ENCODE results near the gene C9orf78. TPM values are rescaled to one million over a fixed set of nuclear protein-coding genes. Genes with fewer than 3 reads are reported as not detected.

C9orf78 gene
- total and polyA plus RNA-seq, 2 experiments from 2014 or later, result 34.4 to 84.6 TPM

DNA sequence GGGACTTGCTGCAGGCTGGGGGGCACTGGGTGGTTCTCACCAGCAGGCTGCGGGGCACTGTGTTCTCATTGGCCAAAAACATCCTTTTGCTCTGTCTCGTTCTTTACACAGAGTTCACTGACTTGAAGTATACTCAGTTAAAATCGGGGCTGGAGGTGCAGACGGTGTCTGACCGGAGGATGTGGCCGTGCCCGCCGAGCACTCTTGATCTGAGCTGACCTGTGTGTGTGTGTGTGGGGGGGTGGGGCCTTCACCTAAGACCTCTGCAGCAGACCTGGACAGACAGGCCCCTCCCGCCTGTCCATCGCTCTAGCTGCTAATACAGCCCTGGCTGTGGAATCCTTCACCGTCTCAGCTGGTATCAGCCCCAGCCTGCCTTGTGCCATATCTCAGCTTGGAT lies 25.0 kb downstream of the C9orf78 start:
- Mint-ChIP-seq H3K4me1 (no peaks in the 10 kb centered on the region; the same call in 2 of the 3 replicates), H3K36me3 (ENCODE audit: low read depth) (peaks cover 64% of the 10 kb centered on the region), H3K27me3 (ENCODE audit: insufficient read depth, low read depth, poor library complexity) (peaks cover 4% of the 10 kb centered on the region), H3K4me3 (no peak overlapping the region), H3K27ac (no peak overlapping the region), H3K9me3 (no peaks in the 10 kb centered on the region)
- no peak for DNase-seq (ENCODE audit: low spot score)
- H3K4me3 ChIP-seq, result no peak overlapping the region
- TF ChIP-seq, protein P1, sequence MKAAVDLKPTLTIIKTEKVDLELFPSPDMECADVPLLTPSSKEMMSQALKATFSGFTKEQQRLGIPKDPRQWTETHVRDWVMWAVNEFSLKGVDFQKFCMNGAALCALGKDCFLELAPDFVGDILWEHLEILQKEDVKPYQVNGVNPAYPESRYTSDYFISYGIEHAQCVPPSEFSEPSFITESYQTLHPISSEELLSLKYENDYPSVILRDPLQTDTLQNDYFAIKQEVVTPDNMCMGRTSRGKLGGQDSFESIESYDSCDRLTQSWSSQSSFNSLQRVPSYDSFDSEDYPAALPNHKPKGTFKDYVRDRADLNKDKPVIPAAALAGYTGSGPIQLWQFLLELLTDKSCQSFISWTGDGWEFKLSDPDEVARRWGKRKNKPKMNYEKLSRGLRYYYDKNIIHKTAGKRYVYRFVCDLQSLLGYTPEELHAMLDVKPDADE (IDR thresholded peaks at IDR 0.05), result no peak
- TF ChIP-seq EZH2 (IDR thresholded peaks at IDR 0.05; ENCODE audit: low read depth, unreplicated experiment), result no peak
- TF ChIP-seq ZNF114 (CRISPR knock-in tag; IDR thresholded peaks at IDR 0.05), result no peak
- TF ChIP-seq, protein P2, sequence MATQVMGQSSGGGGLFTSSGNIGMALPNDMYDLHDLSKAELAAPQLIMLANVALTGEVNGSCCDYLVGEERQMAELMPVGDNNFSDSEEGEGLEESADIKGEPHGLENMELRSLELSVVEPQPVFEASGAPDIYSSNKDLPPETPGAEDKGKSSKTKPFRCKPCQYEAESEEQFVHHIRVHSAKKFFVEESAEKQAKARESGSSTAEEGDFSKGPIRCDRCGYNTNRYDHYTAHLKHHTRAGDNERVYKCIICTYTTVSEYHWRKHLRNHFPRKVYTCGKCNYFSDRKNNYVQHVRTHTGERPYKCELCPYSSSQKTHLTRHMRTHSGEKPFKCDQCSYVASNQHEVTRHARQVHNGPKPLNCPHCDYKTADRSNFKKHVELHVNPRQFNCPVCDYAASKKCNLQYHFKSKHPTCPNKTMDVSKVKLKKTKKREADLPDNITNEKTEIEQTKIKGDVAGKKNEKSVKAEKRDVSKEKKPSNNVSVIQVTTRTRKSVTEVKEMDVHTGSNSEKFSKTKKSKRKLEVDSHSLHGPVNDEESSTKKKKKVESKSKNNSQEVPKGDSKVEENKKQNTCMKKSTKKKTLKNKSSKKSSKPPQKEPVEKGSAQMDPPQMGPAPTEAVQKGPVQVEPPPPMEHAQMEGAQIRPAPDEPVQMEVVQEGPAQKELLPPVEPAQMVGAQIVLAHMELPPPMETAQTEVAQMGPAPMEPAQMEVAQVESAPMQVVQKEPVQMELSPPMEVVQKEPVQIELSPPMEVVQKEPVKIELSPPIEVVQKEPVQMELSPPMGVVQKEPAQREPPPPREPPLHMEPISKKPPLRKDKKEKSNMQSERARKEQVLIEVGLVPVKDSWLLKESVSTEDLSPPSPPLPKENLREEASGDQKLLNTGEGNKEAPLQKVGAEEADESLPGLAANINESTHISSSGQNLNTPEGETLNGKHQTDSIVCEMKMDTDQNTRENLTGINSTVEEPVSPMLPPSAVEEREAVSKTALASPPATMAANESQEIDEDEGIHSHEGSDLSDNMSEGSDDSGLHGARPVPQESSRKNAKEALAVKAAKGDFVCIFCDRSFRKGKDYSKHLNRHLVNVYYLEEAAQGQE (IDR thresholded peaks at IDR 0.05; ENCODE audit: unreplicated experiment), result no peak
- no peak for TF ChIP-seq JUNB (IDR thresholded peaks at IDR 0.05; ENCODE audit: unreplicated experiment)
- TF ChIP-seq POLR2AphosphoS5 (IDR thresholded peaks at IDR 0.05; ENCODE audit: low read depth), result no peak
- TF ChIP-seq, protein P3, sequence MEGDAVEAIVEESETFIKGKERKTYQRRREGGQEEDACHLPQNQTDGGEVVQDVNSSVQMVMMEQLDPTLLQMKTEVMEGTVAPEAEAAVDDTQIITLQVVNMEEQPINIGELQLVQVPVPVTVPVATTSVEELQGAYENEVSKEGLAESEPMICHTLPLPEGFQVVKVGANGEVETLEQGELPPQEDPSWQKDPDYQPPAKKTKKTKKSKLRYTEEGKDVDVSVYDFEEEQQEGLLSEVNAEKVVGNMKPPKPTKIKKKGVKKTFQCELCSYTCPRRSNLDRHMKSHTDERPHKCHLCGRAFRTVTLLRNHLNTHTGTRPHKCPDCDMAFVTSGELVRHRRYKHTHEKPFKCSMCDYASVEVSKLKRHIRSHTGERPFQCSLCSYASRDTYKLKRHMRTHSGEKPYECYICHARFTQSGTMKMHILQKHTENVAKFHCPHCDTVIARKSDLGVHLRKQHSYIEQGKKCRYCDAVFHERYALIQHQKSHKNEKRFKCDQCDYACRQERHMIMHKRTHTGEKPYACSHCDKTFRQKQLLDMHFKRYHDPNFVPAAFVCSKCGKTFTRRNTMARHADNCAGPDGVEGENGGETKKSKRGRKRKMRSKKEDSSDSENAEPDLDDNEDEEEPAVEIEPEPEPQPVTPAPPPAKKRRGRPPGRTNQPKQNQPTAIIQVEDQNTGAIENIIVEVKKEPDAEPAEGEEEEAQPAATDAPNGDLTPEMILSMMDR (conservative IDR thresholded peaks at IDR 0.05; ENCODE audit: low read depth in 2 of 2), result no peak
- no peak for TF ChIP-seq NANOG (IDR thresholded peaks at IDR 0.05; ENCODE audit: borderline replicate concordance)
- TF ChIP-seq ZNF331 (CRISPR knock-in tag; IDR thresholded peaks at IDR 0.05; ENCODE audit: low read depth), result no peak
- TF ChIP-seq CREB1 (CRISPR knock-in tag; IDR thresholded peaks at IDR 0.05; ENCODE audit: low read depth), result no peak
- TF ChIP-seq EZH2phosphoT487 (IDR thresholded peaks at IDR 0.05; ENCODE audit: unreplicated experiment), result no peak
- TF ChIP-seq, protein P4, sequence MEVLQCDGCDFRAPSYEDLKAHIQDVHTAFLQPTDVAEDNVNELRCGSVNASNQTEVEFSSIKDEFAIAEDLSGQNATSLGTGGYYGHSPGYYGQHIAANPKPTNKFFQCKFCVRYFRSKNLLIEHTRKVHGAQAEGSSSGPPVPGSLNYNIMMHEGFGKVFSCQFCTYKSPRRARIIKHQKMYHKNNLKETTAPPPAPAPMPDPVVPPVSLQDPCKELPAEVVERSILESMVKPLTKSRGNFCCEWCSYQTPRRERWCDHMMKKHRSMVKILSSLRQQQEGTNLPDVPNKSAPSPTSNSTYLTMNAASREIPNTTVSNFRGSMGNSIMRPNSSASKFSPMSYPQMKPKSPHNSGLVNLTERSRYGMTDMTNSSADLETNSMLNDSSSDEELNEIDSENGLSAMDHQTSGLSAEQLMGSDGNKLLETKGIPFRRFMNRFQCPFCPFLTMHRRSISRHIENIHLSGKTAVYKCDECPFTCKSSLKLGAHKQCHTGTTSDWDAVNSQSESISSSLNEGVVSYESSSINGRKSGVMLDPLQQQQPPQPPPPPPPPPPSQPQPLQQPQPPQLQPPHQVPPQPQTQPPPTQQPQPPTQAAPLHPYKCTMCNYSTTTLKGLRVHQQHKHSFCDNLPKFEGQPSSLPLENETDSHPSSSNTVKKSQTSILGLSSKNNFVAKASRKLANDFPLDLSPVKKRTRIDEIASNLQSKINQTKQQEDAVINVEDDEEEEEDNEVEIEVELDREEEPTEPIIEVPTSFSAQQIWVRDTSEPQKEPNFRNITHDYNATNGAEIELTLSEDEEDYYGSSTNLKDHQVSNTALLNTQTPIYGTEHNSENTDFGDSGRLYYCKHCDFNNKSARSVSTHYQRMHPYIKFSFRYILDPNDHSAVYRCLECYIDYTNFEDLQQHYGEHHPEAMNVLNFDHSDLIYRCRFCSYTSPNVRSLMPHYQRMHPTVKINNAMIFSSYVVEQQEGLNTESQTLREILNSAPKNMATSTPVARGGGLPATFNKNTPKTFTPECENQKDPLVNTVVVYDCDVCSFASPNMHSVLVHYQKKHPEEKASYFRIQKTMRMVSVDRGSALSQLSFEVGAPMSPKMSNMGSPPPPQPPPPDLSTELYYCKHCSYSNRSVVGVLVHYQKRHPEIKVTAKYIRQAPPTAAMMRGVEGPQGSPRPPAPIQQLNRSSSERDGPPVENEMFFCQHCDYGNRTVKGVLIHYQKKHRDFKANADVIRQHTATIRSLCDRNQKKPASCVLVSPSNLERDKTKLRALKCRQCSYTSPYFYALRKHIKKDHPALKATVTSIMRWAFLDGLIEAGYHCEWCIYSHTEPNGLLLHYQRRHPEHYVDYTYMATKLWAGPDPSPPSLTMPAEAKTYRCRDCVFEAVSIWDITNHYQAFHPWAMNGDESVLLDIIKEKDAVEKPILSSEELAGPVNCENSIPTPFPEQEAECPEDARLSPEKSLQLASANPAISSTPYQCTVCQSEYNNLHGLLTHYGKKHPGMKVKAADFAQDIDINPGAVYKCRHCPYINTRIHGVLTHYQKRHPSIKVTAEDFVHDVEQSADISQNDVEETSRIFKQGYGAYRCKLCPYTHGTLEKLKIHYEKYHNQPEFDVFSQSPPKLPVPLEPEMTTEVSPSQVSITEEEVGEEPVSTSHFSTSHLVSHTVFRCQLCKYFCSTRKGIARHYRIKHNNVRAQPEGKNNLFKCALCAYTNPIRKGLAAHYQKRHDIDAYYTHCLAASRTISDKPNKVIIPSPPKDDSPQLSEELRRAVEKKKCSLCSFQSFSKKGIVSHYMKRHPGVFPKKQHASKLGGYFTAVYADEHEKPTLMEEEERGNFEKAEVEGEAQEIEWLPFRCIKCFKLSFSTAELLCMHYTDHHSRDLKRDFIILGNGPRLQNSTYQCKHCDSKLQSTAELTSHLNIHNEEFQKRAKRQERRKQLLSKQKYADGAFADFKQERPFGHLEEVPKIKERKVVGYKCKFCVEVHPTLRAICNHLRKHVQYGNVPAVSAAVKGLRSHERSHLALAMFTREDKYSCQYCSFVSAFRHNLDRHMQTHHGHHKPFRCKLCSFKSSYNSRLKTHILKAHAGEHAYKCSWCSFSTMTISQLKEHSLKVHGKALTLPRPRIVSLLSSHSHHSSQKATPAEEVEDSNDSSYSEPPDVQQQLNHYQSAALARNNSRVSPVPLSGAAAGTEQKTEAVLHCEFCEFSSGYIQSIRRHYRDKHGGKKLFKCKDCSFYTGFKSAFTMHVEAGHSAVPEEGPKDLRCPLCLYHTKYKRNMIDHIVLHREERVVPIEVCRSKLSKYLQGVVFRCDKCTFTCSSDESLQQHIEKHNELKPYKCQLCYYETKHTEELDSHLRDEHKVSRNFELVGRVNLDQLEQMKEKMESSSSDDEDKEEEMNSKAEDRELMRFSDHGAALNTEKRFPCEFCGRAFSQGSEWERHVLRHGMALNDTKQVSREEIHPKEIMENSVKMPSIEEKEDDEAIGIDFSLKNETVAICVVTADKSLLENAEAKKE (CRISPR knock-in tag; IDR thresholded peaks at IDR 0.05), result no peak
- TF ChIP-seq STAT1 (IDR thresholded peaks at IDR 0.05; ENCODE audit: unreplicated experiment), result no peak
- no peak overlapping the region for H3K27ac ChIP-seq (ENCODE audit: low read depth)
- H3F3A ChIP-seq (replicated peaks; ENCODE audit: low read depth), result peaks cover 18% of the 10 kb centered on the region; the same call in 1 of the 2 replicates
- no peak; the same call in 2 of the 3 replicates for ATAC-seq
- H4K20me1 ChIP-seq (replicated peaks; ENCODE audit: insufficient read depth), result peaks cover 20% of the 10 kb centered on the region
- H3K4me2 ChIP-seq, result no peak overlapping the region
- peaks cover 18% of the 10 kb centered on the region for H3K79me2 ChIP-seq (replicated peaks; ENCODE audit: insufficient read depth)
- H2AFZ ChIP-seq, result no peak overlapping the region
- no peaks in the 10 kb centered on the region for H3K4me1 ChIP-seq (ENCODE audit: insufficient read depth)
- no peaks in the 10 kb centered on the region for H3K27me3 ChIP-seq (ENCODE audit: insufficient read depth)
- no peaks in the 10 kb centered on the region for H3K9me2 ChIP-seq (ENCODE audit: insufficient read depth)
- H3K36me3 ChIP-seq (ENCODE audit: insufficient read depth), result no peaks in the 10 kb centered on the region; the same call in 1 of the 2 replicates
